ENCODE results near the gene HS3ST3A1.

Gene HS3ST3A1

GRCh38 chr17:13522749-13523148 is 79.0 kb downstream of the HS3ST3A1 start:
- Histone ChIP-seq H3K4me3 (ENCODE audit: low read depth in 1 of 2, low read length in 2 of 2) (no peak overlapping the region), H3K4me1 (ENCODE audit: control insufficient read depth in 1 of 2, insufficient read depth in 2 of 2, low read length in 2 of 2) (no peaks in the 10 kb centered on the region), H3K9ac (ENCODE audit: low read depth in 1 of 2, low read length in 2 of 2) (no peak overlapping the region), H3K27me3 (ENCODE audit: control insufficient read depth in 1 of 2, insufficient read depth in 2 of 2, low read length in 2 of 2) (no peaks in the 10 kb centered on the region), H3K27ac (ENCODE audit: low read depth, low read length) (no peak overlapping the region), H3K9me3 (ENCODE audit: control insufficient read depth in 1 of 2, low read length in 2 of 2) (no peaks in the 10 kb centered on the region), H3K36me3 (ENCODE audit: control insufficient read depth in 1 of 2, insufficient read depth in 2 of 2, low read length in 2 of 2) (no peaks in the 10 kb centered on the region)

GRCh38 chr17:13521784-13522183 is 79.9 kb downstream of the HS3ST3A1 start:
- Histone ChIP-seq H3K9ac (ENCODE audit: low read depth in 1 of 2, low read length in 2 of 2) (no peak overlapping the region), H3K27me3 (ENCODE audit: control insufficient read depth in 1 of 2, insufficient read depth in 2 of 2, low read length in 2 of 2) (no peaks in the 10 kb centered on the region), H3K9me3 (ENCODE audit: control insufficient read depth in 1 of 2, low read length in 2 of 2) (no peaks in the 10 kb centered on the region), H3K4me3 (ENCODE audit: low read depth in 1 of 2, low read length in 2 of 2) (no peak overlapping the region), H3K27ac (ENCODE audit: low read depth, low read length) (no peak overlapping the region), H3K36me3 (ENCODE audit: control insufficient read depth in 1 of 2, insufficient read depth in 2 of 2, low read length in 2 of 2) (no peaks in the 10 kb centered on the region), H3K4me1 (ENCODE audit: control insufficient read depth in 1 of 2, insufficient read depth in 2 of 2, low read length in 2 of 2) (no peaks in the 10 kb centered on the region)

- no peak overlapping the region for H3K27ac ChIP-seq (ENCODE audit: low read depth, low read length)
- no peak overlapping the region for H3K9ac ChIP-seq (ENCODE audit: low read depth in 1 of 2, low read length in 2 of 2)
- H3K36me3 ChIP-seq (ENCODE audit: control insufficient read depth in 1 of 2, insufficient read depth in 2 of 2, low read length in 2 of 2), result no peaks in the 10 kb centered on the region
- no peaks in the 10 kb centered on the region for H3K27me3 ChIP-seq (ENCODE audit: control insufficient read depth in 1 of 2, insufficient read depth in 2 of 2, low read length in 2 of 2)
- no peak overlapping the region for H3K4me3 ChIP-seq (ENCODE audit: low read depth in 1 of 2, low read length in 2 of 2)
- H3K9me3 ChIP-seq (ENCODE audit: control insufficient read depth in 1 of 2, low read length in 2 of 2), result no peaks in the 10 kb centered on the region
- H3K4me1 ChIP-seq (ENCODE audit: control insufficient read depth in 1 of 2, insufficient read depth in 2 of 2, low read length in 2 of 2), result no peaks in the 10 kb centered on the region
Observed at GRCh38 chr17:13520899-13521572, 80.7 kb downstream of the HS3ST3A1 start.

- Histone ChIP-seq H3K9ac (ENCODE audit: low read depth in 1 of 2, low read length in 2 of 2) (no peak overlapping the region), H3K36me3 (ENCODE audit: control insufficient read depth in 1 of 2, insufficient read depth in 2 of 2, low read length in 2 of 2) (no peaks in the 10 kb centered on the region), H3K4me1 (ENCODE audit: control insufficient read depth in 1 of 2, insufficient read depth in 2 of 2, low read length in 2 of 2) (no peaks in the 10 kb centered on the region), H3K27me3 (ENCODE audit: control insufficient read depth in 1 of 2, insufficient read depth in 2 of 2, low read length in 2 of 2) (no peaks in the 10 kb centered on the region), H3K27ac (ENCODE audit: low read depth, low read length) (no peak overlapping the region), H3K9me3 (ENCODE audit: control insufficient read depth in 1 of 2, low read length in 2 of 2) (no peaks in the 10 kb centered on the region), H3K4me3 (ENCODE audit: low read depth in 1 of 2, low read length in 2 of 2) (no peak overlapping the region)
Observed at GRCh38 chr17:13518261-13519000, 83.3 kb downstream of the HS3ST3A1 start.

GRCh38 chr17:13513039-13513405 is 88.7 kb downstream of the HS3ST3A1 start:
- H3K9ac ChIP-seq (ENCODE audit: low read depth in 1 of 2, low read length in 2 of 2), result no peak overlapping the region
- H3K9me3 ChIP-seq (ENCODE audit: control insufficient read depth in 1 of 2, low read length in 2 of 2), result no peaks in the 10 kb centered on the region
- no peaks in the 10 kb centered on the region for H3K36me3 ChIP-seq (ENCODE audit: control insufficient read depth in 1 of 2, insufficient read depth in 2 of 2, low read length in 2 of 2)
- no peaks in the 10 kb centered on the region for H3K27me3 ChIP-seq (ENCODE audit: control insufficient read depth in 1 of 2, insufficient read depth in 2 of 2, low read length in 2 of 2)
- H3K27ac ChIP-seq (ENCODE audit: low read depth, low read length), result no peak overlapping the region
- no peaks in the 10 kb centered on the region for H3K4me1 ChIP-seq (ENCODE audit: control insufficient read depth in 1 of 2, insufficient read depth in 2 of 2, low read length in 2 of 2)
- no peak overlapping the region for H3K4me3 ChIP-seq (ENCODE audit: low read depth in 1 of 2, low read length in 2 of 2)

- no peaks in the 10 kb centered on the region for H3K36me3 ChIP-seq (ENCODE audit: control insufficient read depth in 1 of 2, insufficient read depth in 2 of 2, low read length in 2 of 2)
- no peaks in the 10 kb centered on the region for H3K27me3 ChIP-seq (ENCODE audit: control insufficient read depth in 1 of 2, insufficient read depth in 2 of 2, low read length in 2 of 2)
- no peak overlapping the region for H3K4me3 ChIP-seq (ENCODE audit: low read depth in 1 of 2, low read length in 2 of 2)
- H3K27ac ChIP-seq (ENCODE audit: low read depth, low read length), result no peak overlapping the region
- no peaks in the 10 kb centered on the region for H3K4me1 ChIP-seq (ENCODE audit: control insufficient read depth in 1 of 2, insufficient read depth in 2 of 2, low read length in 2 of 2)
- no peak overlapping the region for H3K9ac ChIP-seq (ENCODE audit: low read depth in 1 of 2, low read length in 2 of 2)
- H3K9me3 ChIP-seq (ENCODE audit: control insufficient read depth in 1 of 2, low read length in 2 of 2), result no peaks in the 10 kb centered on the region
Observed at GRCh38 chr17:13510062-13510461, 91.7 kb downstream of the HS3ST3A1 start.

GRCh38 chr17:13509527-13509926 is 92.2 kb downstream of the HS3ST3A1 start:
- H3K27ac ChIP-seq (ENCODE audit: low read depth, low read length), result no peak overlapping the region
- H3K36me3 ChIP-seq (ENCODE audit: control insufficient read depth in 1 of 2, insufficient read depth in 2 of 2, low read length in 2 of 2), result no peaks in the 10 kb centered on the region
- H3K27me3 ChIP-seq (ENCODE audit: control insufficient read depth in 1 of 2, insufficient read depth in 2 of 2, low read length in 2 of 2), result no peaks in the 10 kb centered on the region
- H3K4me3 ChIP-seq (ENCODE audit: low read depth in 1 of 2, low read length in 2 of 2), result no peak overlapping the region
- H3K9me3 ChIP-seq (ENCODE audit: control insufficient read depth in 1 of 2, low read length in 2 of 2), result no peaks in the 10 kb centered on the region
- H3K9ac ChIP-seq (ENCODE audit: low read depth in 1 of 2, low read length in 2 of 2), result no peak overlapping the region
- no peaks in the 10 kb centered on the region for H3K4me1 ChIP-seq (ENCODE audit: control insufficient read depth in 1 of 2, insufficient read depth in 2 of 2, low read length in 2 of 2)

GRCh38 chr17:13508896-13509295 is 92.8 kb downstream of the HS3ST3A1 start:
- Histone ChIP-seq H3K4me1 (ENCODE audit: control insufficient read depth in 1 of 2, insufficient read depth in 2 of 2, low read length in 2 of 2) (no peaks in the 10 kb centered on the region), H3K27ac (ENCODE audit: low read depth, low read length) (no peak overlapping the region), H3K9ac (ENCODE audit: low read depth in 1 of 2, low read length in 2 of 2) (no peak overlapping the region), H3K9me3 (ENCODE audit: control insufficient read depth in 1 of 2, low read length in 2 of 2) (no peaks in the 10 kb centered on the region), H3K4me3 (ENCODE audit: low read depth in 1 of 2, low read length in 2 of 2) (no peak overlapping the region), H3K27me3 (ENCODE audit: control insufficient read depth in 1 of 2, insufficient read depth in 2 of 2, low read length in 2 of 2) (no peaks in the 10 kb centered on the region), H3K36me3 (ENCODE audit: control insufficient read depth in 1 of 2, insufficient read depth in 2 of 2, low read length in 2 of 2) (no peaks in the 10 kb centered on the region)

GRCh38 chr17:13503526-13503925 is 98.2 kb downstream of the HS3ST3A1 start:
- Histone ChIP-seq H3K27ac (ENCODE audit: low read depth, low read length) (no peak overlapping the region), H3K9me3 (ENCODE audit: control insufficient read depth in 1 of 2, low read length in 2 of 2) (no peaks in the 10 kb centered on the region), H3K4me1 (ENCODE audit: control insufficient read depth in 1 of 2, insufficient read depth in 2 of 2, low read length in 2 of 2) (no peaks in the 10 kb centered on the region), H3K27me3 (ENCODE audit: control insufficient read depth in 1 of 2, insufficient read depth in 2 of 2, low read length in 2 of 2) (no peaks in the 10 kb centered on the region), H3K36me3 (ENCODE audit: control insufficient read depth in 1 of 2, insufficient read depth in 2 of 2, low read length in 2 of 2) (no peaks in the 10 kb centered on the region), H3K9ac (ENCODE audit: low read depth in 1 of 2, low read length in 2 of 2) (no peak overlapping the region), H3K4me3 (ENCODE audit: low read depth in 1 of 2, low read length in 2 of 2) (no peak overlapping the region)

- Histone ChIP-seq H3K9ac (ENCODE audit: low read depth in 1 of 2, low read length in 2 of 2) (no peak overlapping the region), H3K4me1 (ENCODE audit: control insufficient read depth in 1 of 2, insufficient read depth in 2 of 2, low read length in 2 of 2) (no peaks in the 10 kb centered on the region), H3K9me3 (ENCODE audit: control insufficient read depth in 1 of 2, low read length in 2 of 2) (no peaks in the 10 kb centered on the region), H3K4me3 (ENCODE audit: low read depth in 1 of 2, low read length in 2 of 2) (no peak overlapping the region), H3K27me3 (ENCODE audit: control insufficient read depth in 1 of 2, insufficient read depth in 2 of 2, low read length in 2 of 2) (no peaks in the 10 kb centered on the region), H3K36me3 (ENCODE audit: control insufficient read depth in 1 of 2, insufficient read depth in 2 of 2, low read length in 2 of 2) (no peaks in the 10 kb centered on the region), H3K27ac (ENCODE audit: low read depth, low read length) (no peak overlapping the region)
Observed at GRCh38 chr17:13502263-13502662, 99.5 kb downstream of the HS3ST3A1 start.

Data from duodenal mucosa (tissue), 2 donors.